ENCODE results near the gene APOO. TPM values are rescaled to one million over a fixed set of nuclear protein-coding genes. Genes with fewer than 3 reads are reported as not detected.

APOO gene
- total RNA-seq = 8.6 TPM

DNA sequence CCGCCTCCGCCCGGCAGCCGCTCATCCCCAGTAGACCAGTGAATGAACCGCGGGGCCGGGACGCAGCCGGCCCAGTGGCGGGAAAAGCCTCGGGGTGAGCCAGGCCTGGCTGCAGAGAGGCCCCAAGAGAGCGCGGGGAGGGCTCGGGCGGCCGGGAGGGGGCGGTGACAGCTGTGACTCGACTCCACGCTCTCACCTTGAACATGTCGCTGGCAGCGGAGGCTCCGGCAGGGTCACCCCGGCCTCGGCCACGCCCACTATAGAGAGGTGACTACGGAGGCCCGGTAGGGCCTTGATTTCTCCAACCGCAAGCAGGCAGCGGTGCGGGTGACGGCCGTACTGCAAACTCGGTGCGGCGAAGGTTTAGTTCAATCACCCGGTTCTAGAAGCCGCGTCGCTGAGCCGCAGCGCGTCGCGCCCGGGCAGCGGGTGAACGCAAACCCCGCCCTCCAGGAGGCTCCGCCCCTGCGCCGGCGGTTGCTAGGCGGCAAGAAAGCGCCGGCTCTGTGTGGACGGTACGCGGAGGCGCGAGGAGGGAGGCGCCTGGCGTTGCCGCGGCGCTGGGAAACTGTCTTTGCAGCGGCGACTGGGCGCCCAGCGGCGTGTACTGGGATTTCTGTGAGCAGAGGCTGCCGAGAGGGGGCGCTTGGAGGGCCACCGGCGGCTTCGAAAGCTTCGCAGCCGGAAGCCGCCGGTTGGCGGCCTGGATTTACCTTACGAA is at the start of gene APOO, which contains the start of gene CXorf58:
APOO (minus strand) TSS at position 441 of the 721 bp plus-strand sequence; CDS start at position 205, 236 bp downstream.
CXorf58 (plus strand) TSS at position 509 of the 721 bp plus-strand sequence. CDS start 2,297 bp downstream, outside the sequence.
- TF ChIP-seq POLR2A (IDR thresholded peaks at IDR 0.05) (no peak), POLR2AphosphoS5 (IDR thresholded peaks at IDR 0.05; ENCODE audit: insufficient read depth in 1 of 2, low read depth in 1 of 2) (peak; percentile 37 to 82)
- TF ChIP-seq, protein P1, sequence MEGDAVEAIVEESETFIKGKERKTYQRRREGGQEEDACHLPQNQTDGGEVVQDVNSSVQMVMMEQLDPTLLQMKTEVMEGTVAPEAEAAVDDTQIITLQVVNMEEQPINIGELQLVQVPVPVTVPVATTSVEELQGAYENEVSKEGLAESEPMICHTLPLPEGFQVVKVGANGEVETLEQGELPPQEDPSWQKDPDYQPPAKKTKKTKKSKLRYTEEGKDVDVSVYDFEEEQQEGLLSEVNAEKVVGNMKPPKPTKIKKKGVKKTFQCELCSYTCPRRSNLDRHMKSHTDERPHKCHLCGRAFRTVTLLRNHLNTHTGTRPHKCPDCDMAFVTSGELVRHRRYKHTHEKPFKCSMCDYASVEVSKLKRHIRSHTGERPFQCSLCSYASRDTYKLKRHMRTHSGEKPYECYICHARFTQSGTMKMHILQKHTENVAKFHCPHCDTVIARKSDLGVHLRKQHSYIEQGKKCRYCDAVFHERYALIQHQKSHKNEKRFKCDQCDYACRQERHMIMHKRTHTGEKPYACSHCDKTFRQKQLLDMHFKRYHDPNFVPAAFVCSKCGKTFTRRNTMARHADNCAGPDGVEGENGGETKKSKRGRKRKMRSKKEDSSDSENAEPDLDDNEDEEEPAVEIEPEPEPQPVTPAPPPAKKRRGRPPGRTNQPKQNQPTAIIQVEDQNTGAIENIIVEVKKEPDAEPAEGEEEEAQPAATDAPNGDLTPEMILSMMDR (IDR thresholded peaks at IDR 0.05) = peak; percentile 27 to 82 (median 67)
- H3K4me3 ChIP-seq = peak within 1 kb of the TSS; percentile 47 to 49
- no peaks in the 10 kb centered on the region for H3K27me3 ChIP-seq
- DNase-seq (ENCODE audit: extremely low spot score in 2 of 2) = peak in 1 of 2 donors; percentile 90
- H3K4me1 ChIP-seq = no peaks in the 10 kb centered on the region
- peak within 1 kb of the TSS; percentile 66 for H3K27ac ChIP-seq
- H3K36me3 ChIP-seq = no peaks in the 10 kb centered on the region
- intact Hi-C loops (cut with DNase I) = no loop called here
- H3K9me3 ChIP-seq = no peaks in the 10 kb centered on the region

DNA sequence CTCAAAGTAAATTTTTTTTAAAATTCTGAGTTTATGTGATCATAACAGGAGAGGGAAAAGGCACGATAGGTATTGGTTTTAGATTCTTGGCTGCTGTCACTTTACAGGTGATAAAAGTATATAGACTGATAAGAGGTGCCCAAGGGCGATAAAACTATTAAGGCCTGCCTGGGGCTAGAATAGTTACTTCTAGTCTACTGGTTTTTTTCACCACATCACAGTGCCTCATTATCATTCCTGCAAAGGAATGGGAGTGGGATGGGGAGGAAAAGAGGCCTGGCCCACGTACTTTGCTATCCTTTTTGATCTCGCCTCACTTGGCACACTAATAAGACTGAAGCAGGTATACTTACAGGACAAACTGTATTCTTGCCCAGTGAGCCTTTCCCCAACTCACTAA is 46.7 kb upstream of the APOO start:
- intact Hi-C loops (cut with DNase I) = no loop called here
- DNase-seq (ENCODE audit: extremely low spot score in 2 of 2) = no peak
- H3K4me3 ChIP-seq = no peak overlapping the region

DNA sequence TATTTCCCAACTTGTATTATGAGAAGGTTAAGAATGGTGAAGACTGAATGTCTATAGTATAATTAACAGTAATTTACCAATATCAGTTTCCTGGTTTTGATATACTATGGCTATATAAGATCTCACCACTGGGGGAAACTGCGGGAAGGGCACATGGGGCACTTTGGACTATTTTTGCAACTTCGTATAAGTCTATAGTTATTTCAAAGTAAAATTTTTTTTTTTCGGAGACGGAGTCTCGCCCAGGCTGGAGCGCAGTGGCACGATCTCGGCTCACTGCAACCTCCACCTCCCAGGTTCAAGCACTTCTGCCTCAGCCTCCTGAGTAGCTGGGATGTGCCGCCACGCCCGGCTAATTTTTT is 46.2 kb upstream of the APOO start:
- no peaks in the 10 kb centered on the region for H3K4me1 ChIP-seq
- no peak overlapping the region for H3K27ac ChIP-seq
- H3K9me3 ChIP-seq = no peaks in the 10 kb centered on the region
- TF ChIP-seq, protein P1 (IDR thresholded peaks at IDR 0.05) = no peak
- TF ChIP-seq POLR2AphosphoS5 (IDR thresholded peaks at IDR 0.05; ENCODE audit: insufficient read depth in 1 of 2, low read depth in 1 of 2) (no peak), POLR2A (IDR thresholded peaks at IDR 0.05) (no peak)
- no peak for DNase-seq (ENCODE audit: extremely low spot score in 2 of 2)
- intact Hi-C loops (cut with DNase I) = no loop called here
- H3K4me3 ChIP-seq = no peak overlapping the region
- no peaks in the 10 kb centered on the region for H3K27me3 ChIP-seq
- no peaks in the 10 kb centered on the region for H3K36me3 ChIP-seq

More for the DNA sequence above, 46.7 kb upstream of the APOO start:
- no peaks in the 10 kb centered on the region for H3K27me3 ChIP-seq
- H3K9me3 ChIP-seq = no peaks in the 10 kb centered on the region
- no peak overlapping the region for H3K27ac ChIP-seq
- no peaks in the 10 kb centered on the region for H3K36me3 ChIP-seq
- TF ChIP-seq, protein P1 (IDR thresholded peaks at IDR 0.05) = no peak
- TF ChIP-seq POLR2A (IDR thresholded peaks at IDR 0.05) (no peak), POLR2AphosphoS5 (IDR thresholded peaks at IDR 0.05; ENCODE audit: insufficient read depth in 1 of 2, low read depth in 1 of 2) (no peak)
- no peaks in the 10 kb centered on the region for H3K4me1 ChIP-seq

DNA sequence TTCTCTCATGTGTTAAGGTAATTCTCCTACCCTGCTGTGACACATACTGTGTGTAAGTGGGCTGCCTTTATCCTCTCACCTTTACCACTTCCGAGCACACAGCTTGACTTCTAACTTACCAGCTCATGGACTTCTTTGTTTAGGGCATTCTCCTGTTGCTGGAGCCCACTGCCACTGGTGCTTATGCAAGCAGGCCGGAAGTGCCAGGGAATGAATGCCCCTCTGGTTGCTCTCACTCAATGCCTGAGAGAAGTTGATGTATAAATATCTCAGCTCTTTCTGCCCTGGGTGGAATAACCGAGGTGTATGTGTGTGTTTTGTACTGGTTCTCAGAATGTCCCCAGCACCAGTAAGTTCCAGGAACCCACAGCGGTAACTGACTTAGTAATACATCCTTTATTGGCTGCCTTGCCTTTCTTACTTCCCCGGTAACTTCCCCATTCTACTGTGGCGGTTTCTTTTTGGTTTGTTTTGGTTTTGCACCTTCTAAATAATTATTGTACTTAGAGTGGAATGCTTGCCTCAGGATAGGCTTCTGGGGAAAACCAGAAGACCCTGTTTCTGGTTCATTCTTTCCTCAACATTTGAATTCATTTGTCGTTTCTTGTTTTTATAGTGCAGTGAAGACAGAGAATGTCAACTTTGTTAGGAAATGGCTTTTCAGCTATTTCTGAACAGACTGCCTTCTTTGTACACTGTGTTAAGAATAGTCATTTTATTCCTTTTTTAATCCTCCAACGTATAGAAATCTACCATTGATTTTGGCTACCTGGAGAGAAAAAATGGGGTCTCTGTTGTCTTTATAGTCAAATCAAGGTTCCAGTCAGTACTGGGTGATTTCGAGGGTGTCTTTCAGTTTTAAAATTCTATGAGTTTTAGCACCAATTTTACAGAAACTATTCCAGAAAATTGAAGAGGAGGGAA is 45.5 kb upstream of the APOO start:
- Histone ChIP-seq H3K4me3 (no peak overlapping the region), H3K27ac (no peak overlapping the region)

More for the DNA sequence above, 45.5 kb upstream of the APOO start:
- Histone ChIP-seq H3K4me1 (no peaks in the 10 kb centered on the region), H3K9me3 (no peaks in the 10 kb centered on the region), H3K36me3 (no peaks in the 10 kb centered on the region), H3K27me3 (no peaks in the 10 kb centered on the region)
- DNase-seq (ENCODE audit: extremely low spot score in 2 of 2) = no peak
- no peak for TF ChIP-seq POLR2A (IDR thresholded peaks at IDR 0.05)
- no peak for TF ChIP-seq POLR2AphosphoS5 (IDR thresholded peaks at IDR 0.05; ENCODE audit: insufficient read depth in 1 of 2, low read depth in 1 of 2)
- TF ChIP-seq, protein P1 (IDR thresholded peaks at IDR 0.05) = no peak
- intact Hi-C loops (cut with DNase I) = no loop called here

Measured in vagina (tissue), 2 donors.